Stimulated activated CD8-positive, alpha-beta memory T cell treated with anti-CD3 and anti-CD28 coated beads, Interleukin-2, amount 100 ng/mL, for 48 hours (primary cell): ENCODE data around the gene ATM.
"Not testable (repeated sequence)": the region's sequence is repeated elsewhere in the genome, so short reads cannot be mapped to it uniquely, and the experiment has no call there.

Source experiments
- DNase-seq, 2 donors: peaks; one replicate each; pipeline ENCODE4 v3.0.0-alpha.2; 2020; ENCODE audit warnings: low read depth in 2 of 2

Gene ATM

DNA sequence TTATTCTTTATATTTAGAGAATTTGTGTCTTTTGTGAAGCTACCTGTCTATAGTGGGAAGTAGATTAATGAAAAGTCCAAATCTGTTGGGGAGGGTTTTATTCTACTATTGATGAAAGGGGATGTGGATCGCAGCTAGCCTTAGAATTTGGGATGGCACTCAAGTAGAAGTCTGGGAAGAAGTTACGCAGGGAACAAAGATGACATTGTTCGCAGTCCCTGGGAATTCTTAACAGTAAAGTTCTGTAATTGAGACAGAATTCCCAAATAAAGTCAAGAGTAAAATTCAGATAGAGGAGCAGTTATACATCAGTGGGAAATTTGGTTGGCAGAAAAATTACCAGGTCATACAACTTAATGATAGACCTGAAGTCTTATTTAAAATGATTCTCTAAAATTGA is 64.1 kb downstream of the ATM start:
- DNase-seq = no peak

DNA sequence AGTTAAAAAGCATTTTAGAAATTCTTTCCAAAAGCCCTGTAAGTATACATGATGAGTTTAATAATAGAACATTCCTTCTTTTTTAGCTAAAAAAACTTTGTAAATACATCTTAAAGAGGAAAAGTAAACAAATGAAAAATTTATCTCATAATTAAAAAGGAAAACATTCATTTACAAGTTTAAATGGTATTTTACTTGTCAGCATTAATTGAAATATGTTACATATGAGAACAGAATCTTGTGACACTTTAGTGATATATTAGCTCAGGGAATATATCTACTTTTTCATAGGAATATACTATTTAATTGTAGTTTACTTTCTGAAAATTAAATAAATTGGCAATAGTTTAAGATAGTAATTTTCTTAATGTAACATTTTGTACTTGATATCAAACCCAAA is 66.2 kb downstream of the ATM start:
- DNase-seq = not testable (repeated sequence)

DNA sequence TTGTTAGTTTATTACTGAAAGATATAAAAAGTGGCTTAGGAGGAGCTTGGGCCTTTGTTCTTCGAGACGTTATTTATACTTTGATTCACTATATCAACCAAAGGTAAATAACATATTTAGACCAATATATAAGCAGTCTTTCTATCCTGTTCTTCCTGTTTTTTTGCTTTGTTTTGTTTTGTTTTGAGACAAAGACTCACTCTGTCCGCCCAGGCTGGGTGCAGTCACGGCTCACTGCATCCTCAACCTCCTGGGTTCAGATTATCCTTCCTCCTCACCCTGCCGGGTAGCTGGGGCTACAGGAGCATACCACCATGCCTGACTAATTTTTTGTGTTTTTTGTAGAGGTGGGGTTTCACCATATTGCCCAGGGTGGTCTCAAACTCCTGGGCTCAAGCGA is 66.8 kb downstream of the ATM start:
- DNase-seq = no peak

DNA sequence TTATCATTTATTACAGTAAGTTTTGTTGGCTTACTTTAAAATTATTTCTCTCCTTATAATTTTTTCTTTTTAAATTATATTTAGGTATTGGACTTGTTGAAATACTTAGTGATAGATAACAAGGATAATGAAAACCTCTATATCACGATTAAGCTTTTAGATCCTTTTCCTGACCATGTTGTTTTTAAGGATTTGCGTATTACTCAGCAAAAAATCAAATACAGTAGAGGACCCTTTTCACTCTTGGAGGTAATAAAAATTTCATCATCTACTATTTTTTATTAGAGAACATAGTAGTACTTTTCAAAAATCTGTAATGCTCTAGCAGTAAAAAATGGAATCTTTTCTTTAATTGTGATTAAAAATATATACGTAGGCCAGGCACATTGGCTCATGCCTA is 70.4 kb downstream of the ATM start:
- no peak for DNase-seq

DNA sequence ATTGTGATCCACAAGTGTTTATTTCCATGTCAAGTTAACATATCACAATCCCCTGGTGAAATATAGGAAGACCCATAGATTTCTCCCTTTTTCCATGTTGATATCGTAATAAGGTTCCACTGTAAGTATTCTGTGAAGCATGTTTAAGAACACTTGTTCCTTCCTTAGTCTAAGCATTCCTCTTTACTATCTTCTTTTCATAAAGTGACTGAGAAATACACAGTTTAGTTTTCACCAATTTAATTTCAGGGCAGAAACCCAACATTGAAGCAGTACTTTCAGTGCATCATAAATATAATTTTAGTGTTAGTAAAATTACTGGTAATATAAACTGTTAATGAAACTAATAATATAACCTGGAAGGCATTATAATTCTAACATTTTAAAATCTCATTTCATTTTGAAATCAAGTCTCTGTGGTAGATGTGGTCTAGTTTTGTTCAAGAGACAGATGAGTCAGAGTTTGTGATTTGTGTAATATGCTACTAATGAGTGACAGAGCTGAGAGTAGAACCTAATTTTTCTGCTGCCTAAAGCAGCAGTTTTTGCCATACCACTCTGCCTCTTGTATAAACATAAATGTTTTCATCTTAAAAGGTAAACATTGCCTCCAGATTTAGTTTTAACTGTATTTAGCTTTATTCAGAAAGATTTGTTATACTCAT is 79.4 kb downstream of the ATM start:
- no peak for DNase-seq

DNA sequence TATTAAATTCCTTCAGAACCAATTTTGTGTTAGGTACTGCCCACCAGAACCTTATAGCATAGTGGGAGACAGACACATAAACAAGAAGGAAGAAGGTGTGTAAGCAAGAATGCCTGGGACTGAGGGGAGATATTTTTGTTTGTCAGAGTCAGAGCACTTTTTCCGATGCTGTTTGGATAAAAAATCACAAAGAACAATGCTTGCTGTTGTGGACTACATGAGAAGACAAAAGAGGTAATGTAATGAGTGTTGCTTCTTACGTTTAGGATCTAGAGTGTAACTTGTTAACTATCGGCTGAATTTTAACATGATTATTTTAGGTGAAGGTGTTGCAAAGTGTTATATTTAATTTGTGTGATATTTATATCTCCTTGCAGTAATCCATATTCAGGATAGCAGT is 84.9 kb downstream of the ATM start:
- DNase-seq = no peak

DNA sequence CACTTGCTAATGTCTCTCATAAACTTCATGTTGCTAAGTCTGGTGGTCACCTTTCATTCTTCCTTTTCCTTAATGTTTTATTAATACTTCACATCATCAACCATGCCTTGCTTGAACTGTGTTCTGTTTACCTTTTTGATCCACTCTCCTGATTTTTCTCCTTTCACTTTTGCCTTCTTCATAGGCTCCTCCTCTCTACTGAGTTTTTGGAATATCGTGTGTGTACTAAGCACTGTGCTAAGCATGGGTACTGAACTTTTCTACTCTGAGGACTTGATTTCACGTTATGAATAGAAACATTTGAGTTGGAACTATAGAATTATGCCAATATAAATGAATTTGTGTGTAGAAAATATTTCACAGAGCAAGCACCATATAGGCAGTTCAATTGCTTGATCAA is 90.6 kb downstream of the ATM start:
- DNase-seq = no peak

DNA sequence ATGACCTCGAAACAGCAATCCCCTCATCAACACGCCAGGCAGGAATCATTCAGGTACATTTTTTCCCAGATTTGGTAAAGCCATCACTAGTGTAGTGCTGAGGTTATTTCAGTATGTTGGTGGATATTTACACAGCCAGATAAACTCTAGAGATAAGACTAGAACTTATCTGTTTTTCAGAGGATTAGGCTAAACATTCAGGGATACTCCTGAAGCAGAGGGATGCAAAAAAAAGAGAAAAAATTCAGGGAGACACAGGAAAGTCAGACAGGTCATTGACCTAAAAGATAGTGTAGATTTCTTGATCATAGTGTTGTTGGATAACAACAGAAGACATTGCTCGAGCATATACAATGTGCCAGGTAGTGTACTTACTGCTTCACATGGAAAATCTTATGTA is 93.2 kb downstream of the ATM start:
- no peak for DNase-seq

GRCh38 chr11:108319541-108320145 is 96.8 kb downstream of the ATM start:
- no peak for DNase-seq

DNA sequence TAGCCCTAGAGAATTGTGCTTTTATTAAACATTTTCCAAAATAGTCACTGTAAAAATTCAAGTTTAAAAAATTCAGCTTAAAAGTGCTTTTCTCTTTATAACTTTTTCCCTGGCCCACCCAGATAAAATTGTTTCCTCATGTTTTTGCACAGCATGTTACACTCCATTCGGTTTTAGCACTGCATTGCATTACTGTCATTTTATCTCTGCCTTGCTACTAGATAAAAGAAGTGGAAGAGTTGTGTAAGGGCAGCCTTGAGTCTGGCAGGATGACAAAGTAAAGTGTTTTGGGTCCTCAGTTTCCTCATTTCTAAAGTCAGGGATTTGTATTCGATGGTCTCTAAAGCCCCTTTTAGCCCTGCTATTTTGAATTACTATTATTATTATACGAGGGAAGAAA is 99.8 kb downstream of the ATM start:
- no peak for DNase-seq

GRCh38 chr11:108324587-108324986 is 101.7 kb downstream of the ATM start:
- no peak for DNase-seq

DNA sequence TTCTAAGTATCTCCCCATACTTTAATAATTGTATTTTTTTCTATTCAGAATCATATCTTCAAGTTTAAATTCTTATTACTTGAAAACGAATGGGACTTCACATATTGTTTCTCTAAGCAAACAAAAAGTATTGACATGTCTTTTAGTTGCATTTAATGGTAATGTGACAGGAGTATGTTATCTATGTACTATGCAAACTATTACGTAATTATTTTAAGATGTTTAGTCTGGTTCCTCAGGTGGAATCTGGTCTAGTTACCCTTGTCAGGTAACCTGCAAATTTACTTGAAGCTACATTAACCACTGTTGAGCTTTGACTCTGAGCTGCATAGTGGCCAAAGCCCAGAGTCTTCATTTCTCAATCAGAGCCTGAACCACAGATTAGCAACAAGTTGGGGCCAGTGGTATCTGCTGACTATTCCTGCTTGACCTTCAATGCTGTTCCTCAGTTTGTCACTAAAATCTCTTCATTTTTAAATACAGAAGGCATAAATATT is 110.6 kb downstream of the ATM start:
- no peak for DNase-seq

DNA sequence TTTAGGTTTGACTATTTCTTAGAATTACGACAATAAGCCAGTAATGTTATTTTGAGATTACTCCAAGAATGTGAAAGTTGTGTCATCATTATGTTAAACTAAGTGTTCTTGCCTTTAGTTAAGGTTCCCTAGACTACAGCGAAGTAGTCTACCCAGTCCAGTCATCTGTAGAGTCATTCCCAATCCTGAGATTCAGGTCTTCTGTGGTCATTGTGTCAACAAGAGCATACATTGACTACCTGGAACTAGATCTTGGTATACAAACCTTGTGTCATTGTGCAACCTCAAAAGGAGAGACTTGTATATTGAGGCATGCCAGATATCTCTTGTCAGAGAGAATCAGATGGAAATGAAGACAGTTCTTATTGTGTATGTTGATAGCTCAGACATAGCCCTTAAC is 115.9 kb downstream of the ATM start:
- no peak for DNase-seq

GRCh38 chr11:108340973-108341372 is 118.1 kb downstream of the ATM start:
- no peak for DNase-seq

GRCh38 chr11:108341654-108342053 is 118.8 kb downstream of the ATM start:
- no peak for DNase-seq

DNA sequence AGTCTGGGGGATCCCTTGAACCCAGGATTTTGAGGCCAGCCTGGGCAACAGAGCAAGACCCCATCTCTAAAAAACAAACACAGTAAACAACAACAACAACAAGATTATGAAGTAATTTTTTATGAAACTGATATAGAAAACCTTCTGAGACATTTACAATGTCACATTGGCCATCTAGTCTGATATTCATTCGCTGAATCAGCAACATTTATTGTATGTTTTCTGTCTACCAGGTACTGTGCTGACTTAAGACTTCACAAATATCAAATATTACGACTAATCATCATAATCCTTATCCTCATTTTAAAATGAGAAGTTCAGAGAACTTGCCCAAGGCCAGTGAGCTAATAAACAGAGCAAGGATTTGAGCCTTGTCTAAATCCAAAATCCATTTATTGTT is 120.8 kb downstream of the ATM start:
- DNase-seq = no peak

GRCh38 chr11:108345767-108346166 is 122.9 kb downstream of the ATM start:
- DNase-seq = no peak

GRCh38 chr11:108346451-108346850 is 123.6 kb downstream of the ATM start:
- no peak for DNase-seq

GRCh38 chr11:108351468-108351867 is 128.6 kb downstream of the ATM start:
- DNase-seq = no peak

DNA sequence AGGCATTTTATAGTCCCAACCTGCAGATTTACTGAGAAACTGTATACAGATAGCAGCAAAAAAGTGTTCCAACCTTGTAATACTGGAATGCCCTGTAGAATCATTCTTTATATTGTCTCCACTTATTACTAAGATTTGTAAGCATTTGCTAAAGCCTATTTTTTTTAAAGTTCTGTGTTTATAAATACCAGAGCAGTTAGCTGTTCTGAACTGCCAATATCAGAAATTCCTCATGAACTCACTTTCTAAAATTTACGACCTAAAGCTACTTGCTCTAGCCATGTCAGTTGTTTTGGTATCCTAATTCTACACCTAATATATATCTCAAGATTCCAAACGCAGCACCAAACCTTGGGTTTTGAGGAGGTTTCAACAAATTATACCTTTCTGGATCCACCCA is 141.3 kb downstream of the ATM start:
- no peak for DNase-seq

- no peak for DNase-seq
Observed at GRCh38 chr11:108368134-108368533, 145.3 kb downstream of the ATM start.

DNA sequence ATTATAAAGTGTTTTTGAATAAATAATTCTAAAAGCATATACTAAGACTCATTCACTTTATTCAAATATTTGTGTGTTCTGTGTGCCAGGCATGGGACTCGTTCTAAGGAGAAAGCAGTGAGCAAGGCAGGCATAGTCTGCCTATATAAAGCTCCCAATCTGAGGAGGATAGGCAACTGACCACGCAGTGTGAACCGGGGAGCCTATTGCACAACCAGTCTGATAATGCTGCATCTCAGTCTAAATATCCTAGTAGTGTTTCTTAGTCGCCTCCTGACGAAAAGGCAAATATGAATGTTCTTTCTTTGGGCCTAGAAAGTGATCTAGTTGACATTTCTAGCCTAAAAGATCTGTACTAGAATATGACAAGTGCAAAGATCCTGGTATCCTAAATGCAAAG is 146.2 kb downstream of the ATM start:
- DNase-seq = no peak

DNA sequence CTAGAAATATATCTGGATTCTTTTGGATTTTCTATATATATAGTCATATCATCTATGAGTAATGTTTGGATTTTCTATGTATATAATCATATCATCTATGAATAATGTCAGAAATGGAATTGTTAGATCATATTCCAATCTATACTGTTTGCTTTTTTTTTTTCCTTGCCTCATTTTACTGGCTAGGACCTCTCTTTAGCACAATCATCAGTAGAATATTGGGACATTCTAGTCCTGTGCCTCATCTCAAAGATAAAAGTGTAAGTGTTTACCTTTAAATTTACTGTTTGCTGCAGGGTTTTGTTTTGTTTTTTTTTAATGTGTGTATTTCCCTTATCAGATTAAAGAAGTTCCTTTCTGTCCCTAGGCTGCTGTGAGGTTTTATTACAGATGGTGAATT is 147.4 kb downstream of the ATM start:
- no peak for DNase-seq

GRCh38 chr11:108370990-108371389 is 148.1 kb downstream of the ATM start:
- no peak for DNase-seq
